Heart left ventricle (tissue), 16 donors: ENCODE results near the gene CCNL1. TPM values are rescaled to one million over a fixed set of nuclear protein-coding genes. Genes with fewer than 3 reads are reported as not detected.

Source experiments
- ATAC-seq, 4 donors: fragments of 200-7000 bp; cut with Tn5 transposase; one replicate each; pipeline ENCODE4 v1.9.1; 2020 to 2022; ENCODE audit warnings: moderate library complexity in 4 of 4, mild to moderate bottlenecking in 3 of 4, moderate number of reproducible peaks in 1 of 4
- DNase-seq, 5 donors: peaks; one replicate each; pipeline ENCODE4 v3.0.0-alpha.2; 2020
- H3K27ac ChIP-seq, 12 donors: fragments of 200-600 bp; sonication (generic) in 4 of 12; one replicate each; pipeline versions ENCODE4 v1.5.0 to v1.8.0; 2016 to 2022; ENCODE audit warnings: mild to moderate bottlenecking in 2 of 12
- H3K27me3 ChIP-seq, 9 donors: fragments of 200-600 bp; sonication (generic) in 2 of 9; one replicate each; pipeline versions ENCODE4 v1.5.1 to v1.8.0; 2016 to 2022; ENCODE audit warnings: mild to moderate bottlenecking in 3 of 9
- H3K36me3 ChIP-seq, 9 donors: fragments of 200-600 bp; sonication (generic) in 2 of 9; one replicate each; pipeline versions ENCODE4 v1.5.0 to v1.8.0; 2018 to 2022; ENCODE audit warnings: mild to moderate bottlenecking in 2 of 9
- H3K4me1 ChIP-seq, 12 donors: fragments of 200-600 bp; sonication (generic) in 4 of 12; one replicate each; pipeline versions ENCODE4 v1.5.0 to v1.8.0; 2016 to 2022; ENCODE audit warnings: mild to moderate bottlenecking in 3 of 12
- H3K4me3 ChIP-seq, 12 donors: fragments of 200-600 bp; sonication (generic) in 4 of 12; one replicate each; pipeline versions ENCODE4 v1.5.0 to v1.8.0; 2017 to 2022; ENCODE audit warnings: mild to moderate bottlenecking in 9 of 12, moderate library complexity in 4 of 12
- H3K9me3 ChIP-seq, 12 donors: fragments of 200-600 bp; sonication (generic) in 4 of 12; one replicate each; pipeline versions ENCODE4 v1.5.0 to v1.8.0; 2016 to 2022; ENCODE audit warnings: mild to moderate bottlenecking in 1 of 12
- CTCF ChIP-seq, 12 donors: fragments of 200-600 bp; sonication (generic) in 4 of 12; IDR thresholded peaks; one replicate each; pipeline versions ENCODE4 v1.5.0 to v1.8.0; 2018 to 2022; ENCODE audit warnings: antibody characterized with exemption in 12 of 12, mild to moderate bottlenecking in 5 of 12
- POLR2A ChIP-seq, 2 donors: fragments of 450-650 bp; IDR thresholded peaks; one replicate each; pipeline ENCODE4 v1.6.1; 2017; ENCODE audit warnings: antibody characterized with exemption in 2 of 2, mild to moderate bottlenecking in 2 of 2, moderate library complexity in 2 of 2
- WGBS, 4 donors: extraction: QIAGEN DNeasy Blood & Tissue Kit in 2 of 4; methylation state at CpG; one replicate each; pipeline versions ENCODE4 v1.1.5 to v1.1.7; 2013 to 2018; 5-methylcytosine and 5-hydroxymethylcytosine counted together
- intact Hi-C, 10 donors: fragments of 100-400 bp; cut with DNase I; formaldehyde crosslinking; loops; one replicate each; pipeline versions ENCODE4 v1.11.1 to v1.14.2; 2022
- polyA plus RNA-seq, 2 donors: library from polyadenylated mRNA; stranded (reverse); fragments of 200-250 nt; gene quantifications; one replicate each; pipeline ENCODE4 v1.2.3, GENCODE V29; 2013
- total RNA-seq, 9 donors: library from RNA; depleted of rRNA in 2 of 9; stranded (reverse); fragments of >200 nt in 2 of 9; fragmentation: NEBNext Ultra II Directional in 3 of 9; extraction: Animal tissue kit (Norgen Biotek cat#: 25700) in 3 of 9; gene quantifications; one replicate each; pipeline versions ENCODE4 v1.1.0 to v1.2.4, GENCODE V29; 2016 to 2023
- donor health status: ischemic (EF 13 %, LVEDD 7.1; RV severe dilation, severe dysfunction).
- donor health status: healthy with polysubstance abuse.
- donor health status: DM: no; HTN: yes; CAD: no.
- donor health status: DM: no; HTN: no; CAD: no.
- donor health status: ischemic (EF 25% LVEDD 6.9; RV normal size, moderate dysfunction).
- donor health status: ischemic (EF 25% LVEDD 5.7; RV mildly dilated, moderate dysfunction).
- donor health status: healthy.
- donor health status: DM: yes; HTN: yes; CAD: no.
- donor health status: ischemic (EF 35%, LVEDD 5.7; RV mildly dilated, moderate dysfunction).
- donor health status: nonischemic (EF 11% LVEDD 7.7; RV severe dilation, severe dysfunction).
- donor health status: DM: yes; HTN: yes; CAD: no.
- donor health status: PGD.
- donor health status: ischemic (EF 29% LVEDD 5.4; RV normal size, mild dysfunction).
- donor health status: nonischemic (EF 23%, LVEDD 6.1; RV moderate dilation, normal function).

The CCNL1 gene
- total and polyA plus RNA-seq, 11 donors: 15.5 to 66.7 (median 25.3) TPM

GRCh38 chr3:157107644-157108133, 52.3 kb downstream of the CCNL1 start:
- Histone ChIP-seq H3K9me3 (no peaks in the 10 kb centered on the region), H3K4me3 (no peak overlapping the region), H3K27ac (peak overlapping the region in 8 of 12 donors; percentile 18 to 94 (median 69)), H3K27me3 (no peaks in the 10 kb centered on the region), H3K36me3 (no peaks in the 10 kb centered on the region), H3K4me1 (peaks cover 0 to 55% (median 14%) of the 10 kb centered on the region in 12 donors)
- WGBS, 4 donors: 43 to 59% (median 46%) methylated on average over 5 of the region's 5 CpGs
- TF ChIP-seq POLR2A (IDR thresholded peaks at IDR 0.05) (no peak), CTCF (IDR thresholded peaks at IDR 0.05) (no peak)
- intact Hi-C loops: loop anchor here in 1 of 10 donors (2.0 kb wide), 1 partner anchor 15 kb away; no protein-coding TSS in a partner anchor
- no peak for ATAC-seq
- no peak for DNase-seq

- intact Hi-C loops: no loop called here
- Histone ChIP-seq H3K27ac (peak overlapping the region in 7 of 12 donors; percentile 23 to 94 (median 77)), H3K4me3 (no peak overlapping the region), H3K9me3 (no peaks in the 10 kb centered on the region), H3K4me1 (peaks cover 0 to 54% (median 14%) of the 10 kb centered on the region in 12 donors), H3K27me3 (no peaks in the 10 kb centered on the region), H3K36me3 (no peaks in the 10 kb centered on the region)
- 75 to 85% (median 82%) methylated on average over 2 of the region's 2 CpGs for WGBS, 4 donors
- ATAC-seq (no peak), DNase-seq (no peak)
- TF ChIP-seq CTCF (IDR thresholded peaks at IDR 0.05) (no peak), POLR2A (IDR thresholded peaks at IDR 0.05) (no peak)
These were observed 52.9 kb downstream of the CCNL1 start for GRCh38 chr3:157107037-157107436.

- Histone ChIP-seq H3K4me1 (peaks cover 0 to 44% (median 16%) of the 10 kb centered on the region in 12 donors), H3K9me3 (no peaks in the 10 kb centered on the region), H3K27me3 (no peaks in the 10 kb centered on the region), H3K4me3 (no peak overlapping the region), H3K36me3 (no peaks in the 10 kb centered on the region), H3K27ac (peak overlapping the region in 4 of 12 donors; percentile 15 to 86 (median 48))
- no peak for TF ChIP-seq CTCF (IDR thresholded peaks at IDR 0.05)
- TF ChIP-seq POLR2A (IDR thresholded peaks at IDR 0.05): no peak
- 43 to 54% (median 48%) methylated on average over 7 of the region's 7 CpGs for WGBS, 4 donors
- DNase-seq: no peak
- no peak for ATAC-seq
- intact Hi-C loops: no loop called here
These were observed 54.9 kb downstream of the CCNL1 start for GRCh38 chr3:157104928-157105652.

- intact Hi-C loops: no loop called here
- no peaks in the 10 kb centered on the region for H3K27me3 ChIP-seq
- TF ChIP-seq POLR2A (IDR thresholded peaks at IDR 0.05) (no peak), CTCF (IDR thresholded peaks at IDR 0.05) (no peak)
- H3K9me3 ChIP-seq: no peaks in the 10 kb centered on the region
- no peak overlapping the region for H3K4me3 ChIP-seq
- DNase-seq: no peak
- peak overlapping the region in 2 of 12 donors; percentile 77 to 86 for H3K27ac ChIP-seq
- H3K4me1 ChIP-seq: peaks cover 0 to 45% (median 19%) of the 10 kb centered on the region in 12 donors
- WGBS, 4 donors: 47 to 52% (median 48%) methylated on average over 4 of the region's 4 CpGs
- ATAC-seq: peak in 1 of 4 donors; percentile 2
- no peaks in the 10 kb centered on the region for H3K36me3 ChIP-seq
These were observed 55.4 kb downstream of the CCNL1 start for GRCh38 chr3:157104521-157104920.
